ENCODE results near the gene ACSF2. TPM values are rescaled to one million over a fixed set of nuclear protein-coding genes. Genes with fewer than 3 reads are reported as not detected.
A peak's percentile ranks its signal among the peaks of the same experiment; 100 is the strongest.
"Not testable (repeated sequence)": the region's sequence is repeated elsewhere in the genome, so short reads cannot be mapped to it uniquely, and the experiment has no call there.

ACSF2 gene
- polyA plus RNA-seq, 6 donors from 2014 or later = 3.3 to 9.1 (median 5.2) TPM

- Mint-ChIP-seq H3K4me3 (peak overlapping the region; percentile 51 to 88 (median 82)), H3K4me1 (peaks cover 8 to 42% (median 16%) of the 10 kb centered on the region in 3 donors), H3K27ac (peak overlapping the region; percentile 89 to 96 (median 92)), H3K36me3 (peaks cover 6 to 9% of the 10 kb centered on the region in 2 donors), H3K9me3 (peaks cover 4 to 8% (median 5%) of the 10 kb centered on the region in 7 donors), H3K27me3 (peaks cover 0 to 4% (median 0%) of the 10 kb centered on the region in 3 donors)
- ATAC-seq (ENCODE audit: low read depth in 2 of 2) = peak; percentile 42 to 45
- peak; percentile 39 for DNase-seq
Measured at GRCh38 chr17:50421308-50422051, 4.5 kb upstream of the ACSF2 start.

GRCh38 chr17:50422738-50423137 is 3.3 kb upstream of the ACSF2 start:
- Mint-ChIP-seq H3K27ac (peak overlapping the region in 1 of 6 donors; percentile 89), H3K27me3 (no peaks in the 10 kb centered on the region), H3K4me3 (peak overlapping the region in 2 of 8 donors; percentile 65 to 85), H3K9me3 (peaks cover 4 to 8% (median 5%) of the 10 kb centered on the region in 7 donors), H3K36me3 (peaks cover 6 to 9% of the 10 kb centered on the region in 2 donors), H3K4me1 (peaks cover 15 to 55% (median 27%) of the 10 kb centered on the region in 3 donors)
- ATAC-seq (ENCODE audit: low read depth in 2 of 2) (no peak), DNase-seq (no peak)

- peaks cover 4 to 8% (median 5%) of the 10 kb centered on the region in 7 donors for H3K9me3 Mint-ChIP-seq
- ATAC-seq (ENCODE audit: low read depth in 2 of 2) (no peak), DNase-seq (no peak)
- peaks cover 6 to 8% of the 10 kb centered on the region in 2 donors for H3K36me3 Mint-ChIP-seq
- peaks cover 15 to 59% (median 27%) of the 10 kb centered on the region in 3 donors for H3K4me1 Mint-ChIP-seq
- peak overlapping the region in 3 of 6 donors; percentile 20 to 89 (median 63) for H3K27ac Mint-ChIP-seq
- no peaks in the 10 kb centered on the region for H3K27me3 Mint-ChIP-seq
- peak overlapping the region in 4 of 8 donors; percentile 53 to 85 (median 63) for H3K4me3 Mint-ChIP-seq
Measured at GRCh38 chr17:50423553-50424159, 2.4 kb upstream of the ACSF2 start.

DNA sequence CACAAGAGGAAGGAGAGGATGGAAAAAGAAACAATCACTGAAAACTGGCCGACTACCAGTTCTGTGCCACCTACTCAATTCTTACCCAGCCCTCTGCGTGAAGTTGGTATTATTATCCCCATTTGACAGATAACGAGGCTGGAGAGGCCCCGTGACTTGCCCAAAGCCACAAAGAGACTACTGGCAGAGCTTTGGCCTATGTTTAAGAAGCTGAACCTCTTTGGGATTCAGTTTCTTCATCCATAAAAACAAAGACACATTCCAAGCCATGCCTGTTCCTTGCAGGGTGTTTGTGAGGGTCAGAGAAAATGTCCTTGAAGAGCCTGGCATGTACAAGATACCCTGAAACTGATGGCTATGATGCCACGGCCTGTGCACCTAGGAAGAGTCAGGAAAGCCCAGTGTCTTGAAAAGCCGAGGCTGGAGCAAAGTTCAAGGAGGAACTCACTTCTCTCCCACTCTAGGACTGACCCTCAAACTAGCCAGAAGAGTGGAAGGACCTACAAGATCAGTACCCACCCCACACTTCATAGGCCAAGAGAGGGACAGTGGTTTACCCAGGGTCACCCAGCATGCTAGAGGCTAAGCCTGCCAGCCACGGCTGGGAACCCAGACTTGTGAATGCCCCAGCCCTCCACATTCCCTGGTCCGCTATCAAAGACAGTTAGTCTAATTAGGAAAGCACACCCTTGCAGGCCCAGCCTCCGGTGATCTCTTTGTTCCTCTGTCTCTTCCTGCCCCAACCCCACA is 1.6 kb upstream of the ACSF2 start:
- Mint-ChIP-seq H3K4me3 (peak overlapping the region in 7 of 8 donors; percentile 4 to 93 (median 85)), H3K27ac (peak overlapping the region in 3 of 6 donors; percentile 59 to 87 (median 63)), H3K36me3 (peaks cover 0 to under 1% of the 10 kb centered on the region in 2 donors), H3K9me3 (peaks cover 0 to 2% (median 0%) of the 10 kb centered on the region in 7 donors), H3K4me1 (peaks cover 15 to 53% (median 27%) of the 10 kb centered on the region in 3 donors), H3K27me3 (no peaks in the 10 kb centered on the region)
- DNase-seq (no peak), ATAC-seq (ENCODE audit: low read depth in 2 of 2) (no peak)

GRCh38 chr17:50424996-50425681 is 879 bp upstream of the ACSF2 start:
- no peaks in the 10 kb centered on the region for H3K27me3 Mint-ChIP-seq
- DNase-seq (no peak), ATAC-seq (ENCODE audit: low read depth in 2 of 2) (no peak)
- peak overlapping the region; percentile 80 to 94 (median 90) for H3K4me3 Mint-ChIP-seq
- H3K27ac Mint-ChIP-seq = peak overlapping the region in 5 of 6 donors; percentile 68 to 93 (median 79)
- no peaks in the 10 kb centered on the region for H3K36me3 Mint-ChIP-seq
- H3K9me3 Mint-ChIP-seq = no peaks in the 10 kb centered on the region
- H3K4me1 Mint-ChIP-seq = peaks cover 15 to 48% (median 32%) of the 10 kb centered on the region in 3 donors

DNA sequence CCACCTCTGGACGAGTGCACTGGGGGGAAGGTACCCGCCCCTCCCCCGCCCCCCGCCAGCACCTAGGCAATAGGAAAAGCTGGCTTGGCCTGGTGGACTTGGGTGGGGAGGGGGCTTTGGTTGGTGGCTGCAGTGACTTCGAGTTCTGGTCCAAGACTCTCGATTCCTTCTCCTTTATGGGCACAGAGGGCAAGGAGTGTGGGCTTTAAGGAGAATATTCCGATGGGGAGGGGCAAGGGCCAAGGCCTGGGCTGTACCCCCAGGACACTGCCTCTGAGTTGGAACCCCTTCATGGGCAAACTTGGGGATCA is 409 bp downstream of the ACSF2 start:
- Mint-ChIP-seq H3K27ac (peak overlapping the region in 2 of 6 donors; percentile 79 to 82), H3K4me3 (peak overlapping the region; percentile 85 to 94 (median 90)), H3K27me3 (no peaks in the 10 kb centered on the region), H3K9me3 (no peaks in the 10 kb centered on the region), H3K36me3 (no peaks in the 10 kb centered on the region), H3K4me1 (peaks cover 14 to 37% (median 29%) of the 10 kb centered on the region in 3 donors)
- DNase-seq = no peak
- ATAC-seq (ENCODE audit: low read depth in 2 of 2) = no peak

GRCh38 chr17:50426814-50427787 is 1.1 kb downstream of the ACSF2 start:
- H3K36me3 Mint-ChIP-seq = no peaks in the 10 kb centered on the region
- H3K4me1 Mint-ChIP-seq = peaks cover 10 to 33% (median 29%) of the 10 kb centered on the region in 3 donors
- H3K9me3 Mint-ChIP-seq = no peaks in the 10 kb centered on the region
- peak; percentile 1 to 16 for ATAC-seq (ENCODE audit: low read depth in 2 of 2)
- H3K27ac Mint-ChIP-seq = peak overlapping the region; percentile 55 to 82 (median 60)
- DNase-seq = no peak
- H3K27me3 Mint-ChIP-seq = no peaks in the 10 kb centered on the region
- H3K4me3 Mint-ChIP-seq = peak overlapping the region; percentile 85 to 94 (median 90)

GRCh38 chr17:50428126-50428525 is 2.1 kb downstream of the ACSF2 start:
- ATAC-seq (ENCODE audit: low read depth in 2 of 2); H3K9me3 Mint-ChIP-seq; H3K36me3 Mint-ChIP-seq; DNase-seq; H3K27me3 Mint-ChIP-seq: not testable (repeated sequence)
- peaks cover 10 to 31% (median 30%) of the 10 kb centered on the region in 3 donors for H3K4me1 Mint-ChIP-seq
- H3K4me3 Mint-ChIP-seq = peak overlapping the region in 4 of 8 donors; percentile 30 to 85 (median 70)
- H3K27ac Mint-ChIP-seq = peak overlapping the region in 1 of 6 donors; percentile 70

GRCh38 chr17:50428831-50429424 is 2.9 kb downstream of the ACSF2 start:
- Mint-ChIP-seq H3K4me1 (peaks cover 10 to 31% (median 29%) of the 10 kb centered on the region in 3 donors), H3K27me3 (no peaks in the 10 kb centered on the region), H3K36me3 (no peaks in the 10 kb centered on the region), H3K27ac (no peak overlapping the region), H3K4me3 (no peak overlapping the region), H3K9me3 (no peaks in the 10 kb centered on the region)
- ATAC-seq (ENCODE audit: low read depth in 2 of 2) (no peak), DNase-seq (no peak)

DNA sequence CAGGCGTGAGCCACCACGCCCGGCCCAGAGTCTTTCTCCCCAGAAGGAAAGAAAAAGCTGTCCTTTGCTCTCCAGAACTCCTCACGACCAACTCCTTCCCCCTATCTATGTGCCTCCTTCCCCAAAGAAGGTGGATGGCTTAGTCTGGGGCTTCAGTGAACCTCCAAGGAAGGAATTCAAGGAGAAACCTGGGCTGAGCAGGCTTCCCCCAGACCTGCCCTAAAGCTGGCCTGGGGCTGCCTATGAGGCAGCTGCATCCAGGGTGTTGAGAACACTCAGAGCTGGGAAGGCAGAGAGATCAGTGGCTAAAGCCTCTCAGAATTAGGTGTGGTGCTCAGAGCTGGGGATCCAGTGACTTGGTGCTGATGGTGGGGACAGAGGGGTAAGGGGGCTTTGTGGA is 3.8 kb downstream of the ACSF2 start:
- H3K9me3 Mint-ChIP-seq = no peaks in the 10 kb centered on the region

GRCh38 chr17:50430821-50431618 is 5.0 kb downstream of the ACSF2 start:
- Mint-ChIP-seq H3K27me3 (no peaks in the 10 kb centered on the region), H3K36me3 (no peaks in the 10 kb centered on the region), H3K9me3 (no peaks in the 10 kb centered on the region), H3K4me3 (peak overlapping the region in 1 of 8 donors; percentile 47), H3K4me1 (peaks cover 6 to 25% (median 19%) of the 10 kb centered on the region in 3 donors), H3K27ac (peak overlapping the region in 2 of 6 donors; percentile 41 to 53)
- ATAC-seq (ENCODE audit: low read depth in 2 of 2) (no peak), DNase-seq (no peak)

More for the DNA sequence above, 3.8 kb downstream of the ACSF2 start:
- H3K4me3 Mint-ChIP-seq = peak overlapping the region in 1 of 8 donors; percentile 10
- no peak overlapping the region for H3K27ac Mint-ChIP-seq
- H3K4me1 Mint-ChIP-seq = peaks cover 10 to 31% (median 24%) of the 10 kb centered on the region in 3 donors
- no peaks in the 10 kb centered on the region for H3K27me3 Mint-ChIP-seq
- ATAC-seq (ENCODE audit: low read depth in 2 of 2) = no peak
- H3K36me3 Mint-ChIP-seq = no peaks in the 10 kb centered on the region
- no peak for DNase-seq

Data from naive B cell (primary cell).